ENCODE data around the gene CDC42BPA. TPM values are rescaled to one million over a fixed set of nuclear protein-coding genes. Genes with fewer than 3 reads are reported as not detected.

The CDC42BPA gene
- total and polyA plus RNA-seq, 2 experiments from 2014 or later, result 28.6 to 39.1 TPM

DNA sequence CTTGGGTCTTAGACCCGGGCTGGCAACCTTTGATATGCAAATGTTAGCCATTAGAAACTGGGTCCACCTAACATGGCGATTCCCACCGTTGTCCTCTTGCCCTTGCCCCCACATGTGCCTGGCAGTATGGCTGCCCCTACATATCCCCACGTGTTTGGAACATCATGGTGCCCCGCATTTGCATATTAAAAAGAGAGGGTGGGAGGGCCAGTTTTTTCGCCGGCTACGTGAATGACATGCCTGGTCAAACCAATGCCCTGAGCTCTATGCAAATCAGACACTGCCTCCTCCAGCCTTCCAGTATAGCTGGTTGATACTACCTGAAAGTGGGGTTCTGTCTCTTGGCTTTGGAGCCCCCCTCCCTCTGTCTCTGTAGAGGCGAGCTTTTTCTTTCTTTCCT, 133.0 kb downstream of the CDC42BPA start:
- no peak for DNase-seq
- Histone ChIP-seq H3K9me3 (ENCODE audit: low read depth) (no peaks in the 10 kb centered on the region), H3K36me3 (ENCODE audit: low read depth) (no peaks in the 10 kb centered on the region), H3K27ac (no peak overlapping the region), H3K27me3 (replicated peaks; ENCODE audit: insufficient read depth) (no peaks in the 10 kb centered on the region), H2AFZ (no peak overlapping the region), H3K79me2 (ENCODE audit: insufficient read depth) (peaks cover 99% of the 10 kb centered on the region), H3K9ac (no peak overlapping the region), H3F3A (ENCODE audit: insufficient read depth) (0 out of 2 replicates have a peak, but pooled peaks cover 6% of the 10 kb centered on the region), H3K4me2 (ENCODE audit: unreplicated experiment) (no peak overlapping the region), H4K20me1 (ENCODE audit: insufficient read depth) (0 out of 2 replicates have a peak, but pooled peaks cover 9% of the 10 kb centered on the region), H3K4me1 (ENCODE audit: insufficient read depth) (peaks cover 4% of the 10 kb centered on the region), H3K4me3 (no peak overlapping the region), H3K9me2 (ENCODE audit: insufficient read depth) (no peaks in the 10 kb centered on the region)
- in situ Hi-C loops (cut with MboI), result no loop called here
- WGBS, 2 experiments (ENCODE audit: low coverage in 1 of 2, low lambda C conversion rate in 2 of 2, missing lambda C conversion rate in 2 of 2), result 91 to 96% methylated on average over 9 of the region's 9 CpGs
- TF ChIP-seq EZH2 (IDR thresholded peaks at IDR 0.05; ENCODE audit: insufficient read depth, poor library complexity, severe bottlenecking) (no peak), EZH2phosphoT487 (IDR thresholded peaks at IDR 0.05; ENCODE audit: insufficient read depth, low read depth) (no peak)

DNA sequence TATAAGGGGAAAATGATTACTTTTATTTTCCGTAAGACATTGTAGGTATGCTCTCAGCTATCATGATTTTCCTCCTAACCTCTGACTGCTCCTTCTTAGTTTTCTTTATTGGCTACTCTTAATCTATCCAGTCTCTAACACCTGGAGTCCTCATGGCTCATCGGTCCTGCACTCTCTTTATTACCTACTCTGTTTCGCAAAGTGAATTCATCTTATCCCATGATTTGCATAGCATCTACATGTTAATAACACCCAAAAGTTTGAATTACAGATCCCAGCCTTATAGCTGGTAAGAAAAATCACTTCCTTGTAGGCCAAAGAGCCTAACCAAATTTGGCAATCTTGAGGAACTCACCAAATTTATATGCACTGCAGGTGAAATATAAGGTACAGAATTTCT, 136.3 kb downstream of the CDC42BPA start:
- in situ Hi-C loops (cut with MboI), result no loop called here
- no peaks in the 10 kb centered on the region for H3K4me1 ChIP-seq (ENCODE audit: insufficient read depth)
- no peaks in the 10 kb centered on the region for H3K9me3 ChIP-seq (ENCODE audit: low read depth)
- H3K79me2 ChIP-seq (ENCODE audit: insufficient read depth), result peaks cover 86% of the 10 kb centered on the region
- WGBS, 2 experiments (ENCODE audit: low coverage in 1 of 2, low lambda C conversion rate in 2 of 2, missing lambda C conversion rate in 2 of 2), result 100% methylated on average over 3 of the region's 3 CpGs
- TF ChIP-seq EZH2phosphoT487 (IDR thresholded peaks at IDR 0.05; ENCODE audit: insufficient read depth, low read depth), result no peak
- TF ChIP-seq EZH2 (IDR thresholded peaks at IDR 0.05; ENCODE audit: insufficient read depth, poor library complexity, severe bottlenecking), result no peak
- no peak overlapping the region for H3K4me3 ChIP-seq
- no peak for DNase-seq
- no peak overlapping the region for H3K27ac ChIP-seq
- H2AFZ ChIP-seq, result no peak overlapping the region
- H3F3A ChIP-seq (ENCODE audit: insufficient read depth), result no peaks in the 10 kb centered on the region
- no peaks in the 10 kb centered on the region for H3K27me3 ChIP-seq (replicated peaks; ENCODE audit: insufficient read depth)
- no peak overlapping the region for H3K9ac ChIP-seq
- H3K36me3 ChIP-seq (ENCODE audit: low read depth), result no peaks in the 10 kb centered on the region
- 0 out of 2 replicates have a peak, but pooled peaks cover 3% of the 10 kb centered on the region for H4K20me1 ChIP-seq (ENCODE audit: insufficient read depth)
- no peaks in the 10 kb centered on the region for H3K9me2 ChIP-seq (ENCODE audit: insufficient read depth)
- H3K4me2 ChIP-seq (ENCODE audit: unreplicated experiment), result no peak overlapping the region

DNA sequence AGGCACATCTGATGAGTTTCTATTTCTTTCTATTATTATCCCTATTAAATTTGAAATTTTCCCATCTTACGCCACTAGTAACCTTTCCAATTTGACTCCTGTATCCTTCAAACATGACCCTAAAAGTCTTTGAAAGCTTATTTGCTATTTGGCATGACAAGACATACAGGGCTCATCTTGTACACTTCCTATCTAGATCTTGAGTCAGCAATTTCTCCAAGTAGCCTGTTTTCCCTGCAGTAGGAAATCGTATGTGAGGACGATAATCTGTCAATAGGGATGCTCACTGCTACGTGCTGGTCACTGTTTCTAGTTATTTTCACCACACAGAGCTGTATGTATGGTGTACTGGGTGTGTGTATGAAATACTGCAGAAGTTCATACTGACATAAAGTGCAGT, 142.7 kb downstream of the CDC42BPA start:
- no peaks in the 10 kb centered on the region for H4K20me1 ChIP-seq (ENCODE audit: insufficient read depth)
- DNase-seq, result no peak
- H3K27ac ChIP-seq, result no peak overlapping the region
- H3K4me1 ChIP-seq (ENCODE audit: insufficient read depth), result peaks cover 28% of the 10 kb centered on the region
- H2AFZ ChIP-seq, result no peak overlapping the region
- peaks cover 23% of the 10 kb centered on the region for H3F3A ChIP-seq (ENCODE audit: insufficient read depth)
- in situ Hi-C loops (cut with MboI), result no loop called here
- H3K4me2 ChIP-seq (ENCODE audit: unreplicated experiment), result no peak overlapping the region
- H3K9ac ChIP-seq, result no peak overlapping the region
- H3K9me3 ChIP-seq (ENCODE audit: low read depth), result no peaks in the 10 kb centered on the region
- H3K4me3 ChIP-seq, result no peak overlapping the region
- H3K79me2 ChIP-seq (ENCODE audit: insufficient read depth), result peaks cover 75% of the 10 kb centered on the region
- TF ChIP-seq EZH2phosphoT487 (IDR thresholded peaks at IDR 0.05; ENCODE audit: insufficient read depth, low read depth), result no peak
- TF ChIP-seq EZH2 (IDR thresholded peaks at IDR 0.05; ENCODE audit: insufficient read depth, poor library complexity, severe bottlenecking), result no peak
- no peaks in the 10 kb centered on the region for H3K27me3 ChIP-seq (replicated peaks; ENCODE audit: insufficient read depth)
- WGBS, 2 experiments (ENCODE audit: low coverage in 1 of 2, low lambda C conversion rate in 2 of 2, missing lambda C conversion rate in 2 of 2), result 98 to 99% methylated on average over 4 of the region's 4 CpGs
- no peaks in the 10 kb centered on the region for H3K36me3 ChIP-seq (ENCODE audit: low read depth)
- H3K9me2 ChIP-seq (ENCODE audit: insufficient read depth), result peaks cover 4% of the 10 kb centered on the region; the same call in 1 of the 2 replicates

DNA sequence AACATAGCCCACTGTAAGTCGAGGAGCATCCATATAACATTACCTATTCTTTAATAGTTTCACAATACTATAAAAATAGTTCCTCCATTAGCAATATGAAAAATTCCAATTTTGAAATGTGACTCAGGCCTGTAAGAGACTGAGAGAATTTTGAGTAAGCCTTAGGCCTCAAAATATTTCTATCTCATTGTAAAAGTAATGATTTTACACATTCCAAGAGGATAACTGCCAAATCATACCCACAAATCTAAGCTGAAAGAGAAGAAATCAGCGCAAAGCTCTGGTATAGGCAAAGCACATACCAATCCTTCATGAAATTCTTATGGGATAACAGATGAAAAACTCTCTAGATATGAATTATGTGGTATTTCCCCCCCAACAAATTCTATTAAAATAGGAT, 144.1 kb downstream of the CDC42BPA start:
- Histone ChIP-seq H3K36me3 (ENCODE audit: low read depth) (no peaks in the 10 kb centered on the region), H3K9me3 (ENCODE audit: low read depth) (no peaks in the 10 kb centered on the region), H2AFZ (no peak overlapping the region), H3K27ac (peak overlapping the region; percentile 44), H3F3A (ENCODE audit: insufficient read depth) (peaks cover 29% of the 10 kb centered on the region), H3K9ac (0 out of 2 replicates have a peak overlapping the region, but pooled peaks have one; percentile 1), H3K9me2 (ENCODE audit: insufficient read depth) (peaks cover 4% of the 10 kb centered on the region; the same call in 1 of the 2 replicates), H4K20me1 (ENCODE audit: insufficient read depth) (no peaks in the 10 kb centered on the region), H3K4me2 (ENCODE audit: unreplicated experiment) (peak overlapping the region; percentile 36), H3K27me3 (replicated peaks; ENCODE audit: insufficient read depth) (no peaks in the 10 kb centered on the region), H3K4me3 (no peak overlapping the region), H3K79me2 (ENCODE audit: insufficient read depth) (peaks cover 81% of the 10 kb centered on the region), H3K4me1 (ENCODE audit: insufficient read depth) (peaks cover 34% of the 10 kb centered on the region)
- WGBS, 2 experiments (ENCODE audit: low coverage in 1 of 2, low lambda C conversion rate in 2 of 2, missing lambda C conversion rate in 2 of 2), result 56 to 68% methylated on average over 2 of the region's 2 CpGs
- TF ChIP-seq EZH2phosphoT487 (IDR thresholded peaks at IDR 0.05; ENCODE audit: insufficient read depth, low read depth), result no peak
- no peak for TF ChIP-seq EZH2 (IDR thresholded peaks at IDR 0.05; ENCODE audit: insufficient read depth, poor library complexity, severe bottlenecking)
- peak; percentile 69 for DNase-seq
- in situ Hi-C loops (cut with MboI), result no loop called here

All from GM23248 (cell line).